SK-MEL-5 (cell line): Measurements from ENCODE around the gene OLFML1. TPM values are rescaled to one million over a fixed set of nuclear protein-coding genes. Genes with fewer than 3 reads are reported as not detected.
A peak's percentile ranks its signal among the peaks of the same experiment; 100 is the strongest.
"Not testable (repeated sequence)": the region's sequence is repeated elsewhere in the genome, so short reads cannot be mapped to it uniquely, and the experiment has no call there.

Source experiments
- DNase-seq: peaks from one replicate; pipeline ENCODE4 v3.0.0-alpha.2; 2016; ENCODE audit warnings: low read depth, low spot score
- in situ Hi-C: cut with HindIII; loops from 2 replicates; pipeline ENCODE4 v1.10.0; 2016; ENCODE audit warnings: low sequenced_read_pairs, high pct_unique_total_duplicates, low pct_unique_long_range_greater_than_20kb
- total RNA-seq: library from RNA; depleted of rRNA; stranded (reverse); fragments of >200 nt; shearing (Covaris generic); gene quantifications from 2 replicates; pipeline ENCODE4 v1.2.3, GENCODE V29; 2014

The OLFML1 gene
- total RNA-seq, 1 experiment from 2014 or later: not detected

- no peak for DNase-seq
- in situ Hi-C loops: no loop called here
Measured at GRCh38 chr11:7499081-7499480, 13.8 kb downstream of the OLFML1 start.

GRCh38 chr11:7500251-7500650 is 14.9 kb downstream of the OLFML1 start:
- no peak for DNase-seq
- in situ Hi-C loops: no loop called here

- no peak for DNase-seq
- in situ Hi-C loops: no loop called here
Measured at GRCh38 chr11:7501251-7501650, 15.9 kb downstream of the OLFML1 start.

- no peak for DNase-seq
- in situ Hi-C loops: no loop called here
Measured at GRCh38 chr11:7501894-7502293, 16.6 kb downstream of the OLFML1 start.

GRCh38 chr11:7506243-7506642 is 20.9 kb downstream of the OLFML1 start:
- in situ Hi-C loops: no loop called here
- no peak for DNase-seq

GRCh38 chr11:7508087-7508486 is 22.8 kb downstream of the OLFML1 start:
- in situ Hi-C loops: no loop called here
- DNase-seq: no peak

- no peak for DNase-seq
- in situ Hi-C loops: no loop called here
Measured at GRCh38 chr11:7509966-7510365, 24.7 kb downstream of the OLFML1 start.

- in situ Hi-C loops: no loop called here
- DNase-seq: peak; percentile 80
Measured at GRCh38 chr11:7511401-7511800, 26.1 kb downstream of the OLFML1 start.

GRCh38 chr11:7512525-7513233 is 27.4 kb downstream of the OLFML1 start:
- DNase-seq: peak; percentile 41

GRCh38 chr11:7513234-7514098 is 28.2 kb downstream of the OLFML1 start, which contains the start of gene PPFIBP2:
PPFIBP2 (plus strand) TSS chr11:7513999; CDS start chr11:7549476, 35,477 bp downstream.
- DNase-seq: peak; percentile 72
- in situ Hi-C loops: no loop called here

More at GRCh38 chr11:7512525-7513233, 27.4 kb downstream of the OLFML1 start:
- in situ Hi-C loops: no loop called here

- in situ Hi-C loops: no loop called here
- peak; percentile 4 for DNase-seq
Measured at GRCh38 chr11:7514099-7514591, 28.8 kb downstream of the OLFML1 start.

- in situ Hi-C loops: no loop called here
- no peak for DNase-seq
Measured at GRCh38 chr11:7515447-7515886, 30.2 kb downstream of the OLFML1 start.

- DNase-seq: no peak
- in situ Hi-C loops: no loop called here
Measured at GRCh38 chr11:7516475-7516874, 31.2 kb downstream of the OLFML1 start.

- DNase-seq, in situ Hi-C loops: not testable (repeated sequence)
Measured at GRCh38 chr11:7517743-7518142, 32.4 kb downstream of the OLFML1 start.

GRCh38 chr11:7518811-7519562 is 33.7 kb downstream of the OLFML1 start:
- no peak for DNase-seq
- in situ Hi-C loops: no loop called here

GRCh38 chr11:7520011-7520942 is 35.0 kb downstream of the OLFML1 start:
- in situ Hi-C loops: no loop called here
- no peak for DNase-seq

- DNase-seq: no peak
- in situ Hi-C loops: no loop called here
Measured at GRCh38 chr11:7520981-7521487, 35.7 kb downstream of the OLFML1 start.
